Lower leg skin (tissue), 3 donors: Measurements from ENCODE around the gene CLDN3.

Source experiments
- CTCF ChIP-seq, 3 donors: fragments of 450-650 bp; IDR thresholded peaks; one replicate each; pipeline ENCODE4 v1.5.1; 2016; ENCODE audit warnings: antibody characterized with exemption in 3 of 3, mild to moderate bottlenecking in 3 of 3, moderate library complexity in 2 of 3
- POLR2A ChIP-seq, 2 donors: fragments of 450-650 bp; IDR thresholded peaks; one replicate each; pipeline ENCODE4 v1.6.1; 2016 to 2017; ENCODE audit warnings: antibody characterized with exemption in 2 of 2, mild to moderate bottlenecking in 1 of 2, moderate library complexity in 1 of 2

- TF ChIP-seq CTCF (IDR thresholded peaks at IDR 0.05) (no peak), POLR2A (IDR thresholded peaks at IDR 0.05) (no peak)
Measured at GRCh38 chr7:73778801-73779389, 8.8 kb upstream of the CLDN3 start.
